HepG2 (cell line): ENCODE measurements around the gene THSD1. TPM values are rescaled to one million over a fixed set of nuclear protein-coding genes. Genes with fewer than 3 reads are reported as not detected.

Experiments
- ATAC-seq: fragments of 200-7000 bp; cut with Tn5 transposase; 3 replicates; pipeline ENCODE4 v1.9.1; 2020; ENCODE audit warnings: mild to moderate bottlenecking, moderate library complexity
- BruUV-seq: library from RNA; stranded (reverse); fragments of 400-500 nt; replicated peaks from 2 replicates; lab custom pipeline; 2021; lab: Mats Ljungman, UMichigan
- CTCF ChIA-PET: fragments of 300-600 bp; formaldehyde crosslinking; extraction: SDS; loops from one replicate; lab custom pipeline; 2021; ENCODE audit warnings: low total read pairs, inconsistent platforms, low intra/inter-chr PET ratio; lab: Yijun Ruan, JAX
- POLR2A ChIA-PET: fragments of 350-600 bp; sonication (Branson Sonifier 250); formaldehyde crosslinking; loops from one replicate; lab custom pipeline; 2020; ENCODE audit warnings: antibody characterized with exemption, inconsistent platforms; lab: Yijun Ruan, JAX
- DNase-seq: peaks from one replicate; pipeline ENCODE4 v3.0.0-alpha.2; 2015; ENCODE audit warnings: low spot score
- FAIRE-seq: peaks from 3 replicates; lab custom pipeline; 2011; peaks lifted over from hg19 to GRCh38; lab: Jason Lieb, UNC
- H2AFZ ChIP-seq: one replicate; pipeline ENCODE4 v1.6.1; 2011; ENCODE audit warnings: low read length, inconsistent platforms
- H3K27ac ChIP-seq: fragments of 300-600 bp; 3 replicates; pipeline ENCODE4 v1.8.0; 2011; ENCODE audit warnings: mixed run types, mild to moderate bottlenecking, mixed read lengths, low read length, inconsistent platforms; ENCODE audit not compliant: insufficient read depth; ENCODE audit errors: extremely low read length
- H3K27me3 ChIP-seq, 2 experiments: fragments of 200-600 bp in 1 of 2; 2 replicates in 1 of 2; 3 replicates in 1 of 2; pipeline versions ENCODE4 v1.6.0 to v1.8.0; 2011; ENCODE audit warnings: low read length in 2 of 2, mild to moderate bottlenecking in 2 of 2, moderate library complexity in 2 of 2, inconsistent platforms in 1 of 2; ENCODE audit not compliant: insufficient read depth in 2 of 2, control insufficient read depth in 1 of 2
- H3K36me3 ChIP-seq, 2 experiments: fragments of 200-600 bp in 1 of 2; replicated peaks in 1 of 2; 2 replicates in 1 of 2; 3 replicates in 1 of 2; pipeline versions ENCODE4 v1.5.1 to v1.8.0; 2011; ENCODE audit warnings: low read length in 2 of 2, inconsistent platforms in 1 of 2; ENCODE audit not compliant: insufficient read depth in 2 of 2, control insufficient read depth in 1 of 2
- H3K4me1 ChIP-seq: 2 replicates; pipeline ENCODE4 v1.5.1; 2012; ENCODE audit warnings: low read length, inconsistent platforms; ENCODE audit not compliant: insufficient read depth
- H3K4me2 ChIP-seq: 2 replicates; pipeline ENCODE4 v1.6.0; 2011; ENCODE audit warnings: low read depth, low read length, inconsistent platforms
- H3K4me3 ChIP-seq, 3 experiments: fragments of 200-600 bp in 1 of 3; sonication (generic), shearing (Covaris generic) in 1 of 3; replicated peaks in 1 of 3; 2 replicates each; pipeline ENCODE4 v1.5.1; 2011 to 2016; ENCODE audit warnings: low read length in 3 of 3, inconsistent platforms in 2 of 3, low read depth in 2 of 3, mild to moderate bottlenecking in 2 of 3, control low read depth in 1 of 3, mixed read lengths in 1 of 3; ENCODE audit not compliant: insufficient read depth in 1 of 3
- H3K79me2 ChIP-seq: one replicate; pipeline ENCODE4 v1.6.1; 2011; ENCODE audit warnings: low read length, inconsistent platforms; ENCODE audit not compliant: insufficient read depth
- H3K9ac ChIP-seq: 2 replicates; pipeline ENCODE4 v1.6.0; 2011; ENCODE audit warnings: mild to moderate bottlenecking, low read depth, low read length, inconsistent platforms; ENCODE audit not compliant: insufficient read depth
- H3K9me3 ChIP-seq: 2 replicates; pipeline ENCODE4 v1.5.1; 2012; ENCODE audit warnings: mild to moderate bottlenecking, low read length
- H4K20me1 ChIP-seq: 2 replicates; pipeline ENCODE4 v1.6.0; 2011; ENCODE audit warnings: inconsistent platforms, mild to moderate bottlenecking, low read length, moderate library complexity; ENCODE audit not compliant: insufficient read depth
- ARID2 ChIP-seq: sonication (generic); formaldehyde crosslinking; IDR thresholded peaks from 2 replicates; pipeline ENCODE4 v1.8.1; 2022; ENCODE audit warnings: mild to moderate bottlenecking, missing genetic modification reagents, borderline replicate concordance
- ARID4A ChIP-seq: sonication (generic); formaldehyde crosslinking; IDR thresholded peaks from 2 replicates; pipeline ENCODE4 v1.5.0; 2020; ENCODE audit warnings: mild to moderate bottlenecking, missing genetic modification reagents, borderline replicate concordance
- EED ChIP-seq: sonication (generic); formaldehyde crosslinking; IDR thresholded peaks from 2 replicates; pipeline ENCODE4 v1.5.0; 2020; ENCODE audit warnings: mild to moderate bottlenecking, missing genetic modification reagents
- ETS1 ChIP-seq: sonication (generic); formaldehyde crosslinking; IDR thresholded peaks from 2 replicates; pipeline ENCODE4 v1.4.0; 2020; ENCODE audit warnings: missing genetic modification reagents
- HBP1 ChIP-seq: IDR thresholded peaks from 2 replicates; pipeline ENCODE4 v1.6.1; 2016; ENCODE audit warnings: low read depth, control low read depth
- KDM3A ChIP-seq: IDR thresholded peaks from 2 replicates; pipeline ENCODE4 v1.6.1; 2018; ENCODE audit warnings: low read depth, missing compliant biosample characterization
- LCORL ChIP-seq, 2 experiments: fragments of 450-650 bp in 1 of 2; sonication (generic) in 1 of 2; formaldehyde crosslinking in 1 of 2; IDR thresholded peaks; 2 replicates each; pipeline versions ENCODE4 v1.5.0 to v1.6.1; 2017 to 2020; ENCODE audit warnings: antibody characterized with exemption in 1 of 2, missing genetic modification reagents in 1 of 2
- MXD1 ChIP-seq: sonication (generic); formaldehyde crosslinking; IDR thresholded peaks from 2 replicates; pipeline ENCODE4 v1.4.0; 2020; ENCODE audit warnings: mild to moderate bottlenecking, missing genetic modification reagents
- NRL ChIP-seq: sonication (generic); formaldehyde crosslinking; IDR thresholded peaks from 2 replicates; pipeline ENCODE4 v1.5.0; 2020; ENCODE audit warnings: missing genetic modification reagents, mild to moderate bottlenecking, moderate library complexity, borderline replicate concordance
- REXO4 ChIP-seq: sonication (generic); formaldehyde crosslinking; IDR thresholded peaks from 2 replicates; pipeline ENCODE4 v1.8.0; 2022; ENCODE audit warnings: missing genetic modification reagents, mild to moderate bottlenecking, borderline replicate concordance
- RFX1 ChIP-seq: fragments of 450-650 bp; IDR thresholded peaks from 2 replicates; pipeline ENCODE4 v1.6.1; 2017
- SMC3 ChIP-seq: IDR thresholded peaks from 2 replicates; pipeline ENCODE4 v1.6.1; 2011; ENCODE audit warnings: low read length, improper control_type of control experiment
- ZKSCAN8 ChIP-seq: IDR thresholded peaks from 2 replicates; pipeline ENCODE4 v1.6.1; 2016; ENCODE audit warnings: borderline replicate concordance, missing genetic modification reagents, missing compliant biosample characterization
- ZMYM4 ChIP-seq: sonication (generic); formaldehyde crosslinking; IDR thresholded peaks from 2 replicates; pipeline ENCODE4 v1.8.1; 2023; ENCODE audit warnings: mild to moderate bottlenecking, missing genetic modification reagents
- ZNF343 ChIP-seq: sonication (generic); formaldehyde crosslinking; IDR thresholded peaks from 2 replicates; pipeline ENCODE4 v1.4.0; 2020; ENCODE audit warnings: mild to moderate bottlenecking, missing genetic modification reagents
- ZNF782 ChIP-seq: sonication (generic); formaldehyde crosslinking; IDR thresholded peaks from 2 replicates; pipeline ENCODE4 v1.4.0; 2020; ENCODE audit warnings: missing genetic modification reagents, mild to moderate bottlenecking, borderline replicate concordance
- ZNF784 ChIP-seq: sonication (generic); formaldehyde crosslinking; IDR thresholded peaks from 2 replicates; pipeline ENCODE4 v1.5.1; 2020; ENCODE audit warnings: missing genetic modification reagents, mild to moderate bottlenecking, borderline replicate concordance
- WGBS: methylation state at CpG from one replicate; pipeline ENCODE4 v1.1.6; 2017; ENCODE audit warnings: low lambda C conversion rate; 5-methylcytosine and 5-hydroxymethylcytosine counted together
- in situ Hi-C: cut with HindIII; loops from 2 replicates; pipeline ENCODE4 v1.10.0; 2017; ENCODE audit warnings: low pct_unique_long_range_greater_than_20kb; ENCODE audit not compliant: extremely low pct_ligation_motif_present
- intact Hi-C: fragments of 100-400 bp; cut with micrococcal nuclease; formaldehyde crosslinking; loops from one replicate; pipeline ENCODE4 v1.10.0; 2022; ENCODE audit not compliant: unreplicated experiment
- polyA plus RNA-seq, 8 experiments: library from polyadenylated mRNA; depleted of rRNA in 3 of 8; stranded (reverse) in 7 of 8; unstranded in 1 of 8; fragments of >200 nt; fragmentation: Illumina TruSeq in 4 of 8; extraction: Trizol in 4 of 8; gene quantifications; 2 replicates each; pipeline versions ENCODE4 v1.2.1 to v1.2.3, GENCODE V29; 2011 to 2016; ENCODE audit warnings: low read depth in 4 of 8, missing spikeins in 1 of 8, mixed read lengths in 1 of 8; ENCODE audit not compliant: insufficient read depth in 1 of 8
- total RNA-seq, 5 experiments: library from RNA; depleted of rRNA; stranded (reverse); fragments of >200 nt; fragmentation: Illumina TruSeq; extraction: Trizol; gene quantifications; 2 replicates each; pipeline ENCODE4 v1.2.3, GENCODE V29; 2016; ENCODE audit warnings: low read depth in 1 of 5

Gene THSD1
- total and polyA plus RNA-seq, 2 of the 13 experiments (the other 11 are each of a cell fraction or from before 2014, with no cell fraction given): 0.11 to 0.15 TPM

- TF ChIP-seq EED (no peak), ZNF782 (no peak), ETS1 (CRISPR knock-in tag) (no peak), ARID4A (no peak), RFX1 (no peak)
Measured at GRCh38 chr13:52447354-52447753, 41.4 kb upstream of the THSD1 start (continued).

GRCh38 chr13:52446265-52446664, 40.3 kb upstream of the THSD1 start:
- Histone ChIP-seq H3K27ac (no peak overlapping the region), H3K79me2 (peaks cover 38% of the 10 kb centered on the region), H3K4me3 (no peak overlapping the region), H3K4me1 (peaks cover 27% of the 10 kb centered on the region), H3K4me2 (no peak overlapping the region), H3K9me3 (no peaks in the 10 kb centered on the region), H3K9ac (no peak overlapping the region), H3K36me3 (peaks cover 3% of the 10 kb centered on the region in 2 experiments; a peak in 4 of 5 replicates), H4K20me1 (peaks cover 9% of the 10 kb centered on the region; the same call in 1 of the 2 replicates), H2AFZ (no peak overlapping the region), H3K27me3 (no peaks in the 10 kb centered on the region; a peak in 1 of 5 replicates)
- 97% methylated on average over 1 of the region's 1 CpG for WGBS
- DNase-seq (no peak), ATAC-seq (no peak), FAIRE-seq (no peak)
- no TSS peak for BruUV-seq
- intact Hi-C loops (no loop called here), in situ Hi-C loops (no loop called here)
- ChIA-PET POLR2A (no interaction called here), CTCF (no interaction called here)
- no peak for TF ChIP-seq KDM3A
- no peak for TF ChIP-seq SMC3
- TF ChIP-seq ZNF343 (CRISPR knock-in tag): no peak
- TF ChIP-seq NRL (CRISPR knock-in tag): no peak
- no peak for TF ChIP-seq ARID2
- TF ChIP-seq MXD1: no peak
- no peak for TF ChIP-seq HBP1 (CRISPR knock-in tag)
- TF ChIP-seq ZKSCAN8 (CRISPR knock-in tag): no peak
- TF ChIP-seq REXO4 (CRISPR knock-in tag): no peak
- TF ChIP-seq ZNF784 (CRISPR knock-in tag): no peak
- TF ChIP-seq LCORL (IDR thresholded peaks at IDR 0.05): no peak
- no peak for TF ChIP-seq LCORL (CRISPR knock-in tag; IDR thresholded peaks at IDR 0.05)
- no peak for TF ChIP-seq ZMYM4 (CRISPR knock-in tag)
